Measurements from ENCODE around the gene CACNA1F.

- TF ChIP-seq CTCF (IDR thresholded peaks at IDR 0.05) (peak; percentile 24 to 82 (median 56)), POLR2A (IDR thresholded peaks at IDR 0.05) (peak in 1 of 2 donors; percentile 73)
Observed at GRCh38 chrX:49155900-49156837, 77.0 kb downstream of the CACNA1F start.

Measured in thyroid gland (tissue), 4 donors.